Smooth muscle cell of the umbilical artery (primary cell): ENCODE measurements around the gene TMEM106C. TPM values are rescaled to one million over a fixed set of nuclear protein-coding genes. Genes with fewer than 3 reads are reported as not detected.

Source experiments
- total RNA-seq: library from RNA; depleted of rRNA; stranded (reverse); fragments of >200 nt; gene quantifications from 2 replicates; pipeline ENCODE4 v1.2.3, GENCODE V29; 2014

Gene TMEM106C
- total RNA-seq, result 95.4 and 115 TPM in 2 replicates

GRCh38 chr12:47963340-47964040 lies at the start of gene TMEM106C:
TMEM106C (plus strand) TSS chr12:47963596; CDS start chr12:47964237, 641 bp downstream.

GRCh38 chr12:48004053-48004941 lies 40.9 kb downstream of the TMEM106C start, which contains the start of gene COL2A1:
COL2A1 (minus strand) TSS chr12:48004476; CDS start chr12:48004321, 155 bp downstream.

Other genes starting within 250 kb of the TMEM106C start
- gene ENDOU, start 238.1 kb upstream of the TMEM106C start, total RNA-seq, result under 0.01 and 0.14 TPM in 2 replicates
- gene RAPGEF3, start 204.7 kb upstream of the TMEM106C start, total RNA-seq, result 4.2 and 6.1 TPM in 2 replicates
- gene SLC48A1, start 190.4 kb upstream of the TMEM106C start, total RNA-seq, result 10.1 and 11.1 TPM in 2 replicates
- gene HDAC7, start 143.7 kb upstream of the TMEM106C start, total RNA-seq, result 23.2 and 47.6 TPM in 2 replicates
- gene VDR, start 58.6 kb upstream of the TMEM106C start, total RNA-seq, result 8.5 and 12.2 TPM in 2 replicates
- 0.18 TPM in 1 of 2 replicates, not detected in the other for gene COL2A1, start 40.9 kb downstream of the TMEM106C start, total RNA-seq
- gene SENP1, start 142.5 kb downstream of the TMEM106C start, total RNA-seq, result 13.7 and 14.7 TPM in 2 replicates
- 97.2 and 108 TPM in 2 replicates for gene PFKM, start 155.8 kb downstream of the TMEM106C start, total RNA-seq
- gene ASB8, start 193.9 kb downstream of the TMEM106C start, total RNA-seq, result 12.1 and 13.7 TPM in 2 replicates
- 0.89 and 1.6 TPM in 2 replicates for gene CCDC184, start 220.0 kb downstream of the TMEM106C start, total RNA-seq
- not detected in 2 replicates for gene OR10AD1, start 239.7 kb downstream of the TMEM106C start, total RNA-seq